KMS-11 (cell line): ENCODE data around the gene EVL.

ENCODE experiments used
- H2AFZ ChIP-seq: fragments of 200-600 bp; sonication (generic); 2 replicates; pipeline ENCODE4 v1.6.1; 2016; ENCODE audit warnings: antibody characterized with exemption, mixed run types, low read depth
- H3K27ac ChIP-seq: fragments of 200-600 bp; sonication (generic); 2 replicates; pipeline ENCODE4 v1.6.1; 2016; ENCODE audit warnings: mild to moderate bottlenecking, mixed run types
- H3K27me3 ChIP-seq: fragments of 200-600 bp; sonication (generic); 2 replicates; pipeline ENCODE4 v1.6.1; 2017; ENCODE audit warnings: mild to moderate bottlenecking, low read depth, mixed run types, moderate library complexity; ENCODE audit not compliant: insufficient read depth
- H3K36me3 ChIP-seq: fragments of 200-600 bp; sonication (generic); 2 replicates; pipeline ENCODE4 v1.6.1; 2017; ENCODE audit warnings: mild to moderate bottlenecking, mixed run types; ENCODE audit not compliant: insufficient read depth
- H3K4me1 ChIP-seq: fragments of 200-600 bp; sonication (generic); 2 replicates; pipeline ENCODE4 v1.6.1; 2016; ENCODE audit warnings: mild to moderate bottlenecking, low read depth, mixed run types; ENCODE audit not compliant: poor library complexity, severe bottlenecking
- H3K4me2 ChIP-seq: fragments of 200-600 bp; sonication (generic); 2 replicates; pipeline ENCODE4 v1.7.0; 2016; ENCODE audit warnings: mild to moderate bottlenecking, mixed run types
- H3K4me3 ChIP-seq: fragments of 200-600 bp; sonication (generic); IDR thresholded peaks from 2 replicates; pipeline ENCODE4 v1.6.1; 2017; ENCODE audit warnings: low read depth, low read length, mixed read lengths; ENCODE audit not compliant: insufficient read depth
- H3K79me2 ChIP-seq: fragments of 200-600 bp; sonication (generic); 2 replicates; pipeline ENCODE4 v1.6.1; 2016; ENCODE audit warnings: low read depth, mixed run types; ENCODE audit not compliant: insufficient read depth
- H3K9ac ChIP-seq: fragments of 200-600 bp; sonication (generic); 2 replicates; pipeline ENCODE4 v1.6.1; 2016; ENCODE audit warnings: mild to moderate bottlenecking, mixed run types
- H4K20me1 ChIP-seq: fragments of 200-600 bp; sonication (generic); 2 replicates; pipeline ENCODE4 v1.6.1; 2016; ENCODE audit warnings: mild to moderate bottlenecking, mixed run types; ENCODE audit not compliant: insufficient read depth
- TF ChIP-seq, protein P1 (sequence below): fragments of 200-600 bp; sonication (generic); conservative IDR thresholded peaks from 2 replicates; pipeline ENCODE4 v1.6.1; 2017; ENCODE audit warnings: low read depth, mild to moderate bottlenecking, antibody characterized with exemption, low read length, moderate library complexity, mixed read lengths

The EVL gene

DNA sequence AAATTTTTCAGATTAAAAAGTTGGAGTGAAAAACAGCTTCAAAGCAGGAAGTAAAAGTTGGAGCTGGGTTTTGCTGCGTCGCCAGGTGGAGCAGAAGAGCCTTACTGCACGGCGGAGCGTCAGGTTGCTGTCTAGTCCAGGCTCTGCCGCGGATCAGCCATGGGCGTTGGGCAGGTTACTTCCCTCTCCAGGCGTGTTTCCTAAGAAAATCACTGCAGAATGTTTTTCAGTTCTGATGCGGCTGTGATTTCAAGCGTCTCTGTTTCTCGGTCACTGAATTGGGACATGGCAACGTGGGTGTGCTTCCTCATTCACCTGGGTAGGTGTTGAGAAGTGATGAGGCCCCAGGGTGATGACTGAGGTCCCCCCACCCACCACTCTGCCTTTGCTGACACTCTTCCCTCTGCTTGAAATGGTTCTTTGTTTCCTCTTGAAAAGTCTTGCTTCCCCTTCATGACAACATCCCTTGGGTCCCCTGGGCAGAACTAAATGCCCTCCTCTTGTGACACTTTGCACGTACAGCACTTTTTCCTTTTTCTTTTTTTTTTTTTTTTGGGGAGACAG lies 7.6 kb downstream of the EVL start:
- no peaks in the 10 kb centered on the region for H3K27me3 ChIP-seq
- H3K4me3 ChIP-seq, result no peak overlapping the region
- TF ChIP-seq, protein P1, sequence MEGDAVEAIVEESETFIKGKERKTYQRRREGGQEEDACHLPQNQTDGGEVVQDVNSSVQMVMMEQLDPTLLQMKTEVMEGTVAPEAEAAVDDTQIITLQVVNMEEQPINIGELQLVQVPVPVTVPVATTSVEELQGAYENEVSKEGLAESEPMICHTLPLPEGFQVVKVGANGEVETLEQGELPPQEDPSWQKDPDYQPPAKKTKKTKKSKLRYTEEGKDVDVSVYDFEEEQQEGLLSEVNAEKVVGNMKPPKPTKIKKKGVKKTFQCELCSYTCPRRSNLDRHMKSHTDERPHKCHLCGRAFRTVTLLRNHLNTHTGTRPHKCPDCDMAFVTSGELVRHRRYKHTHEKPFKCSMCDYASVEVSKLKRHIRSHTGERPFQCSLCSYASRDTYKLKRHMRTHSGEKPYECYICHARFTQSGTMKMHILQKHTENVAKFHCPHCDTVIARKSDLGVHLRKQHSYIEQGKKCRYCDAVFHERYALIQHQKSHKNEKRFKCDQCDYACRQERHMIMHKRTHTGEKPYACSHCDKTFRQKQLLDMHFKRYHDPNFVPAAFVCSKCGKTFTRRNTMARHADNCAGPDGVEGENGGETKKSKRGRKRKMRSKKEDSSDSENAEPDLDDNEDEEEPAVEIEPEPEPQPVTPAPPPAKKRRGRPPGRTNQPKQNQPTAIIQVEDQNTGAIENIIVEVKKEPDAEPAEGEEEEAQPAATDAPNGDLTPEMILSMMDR, result no peak
- no peak overlapping the region for H3K4me2 ChIP-seq
- no peaks in the 10 kb centered on the region for H3K4me1 ChIP-seq
- no peak overlapping the region for H2AFZ ChIP-seq
- no peak overlapping the region for H3K9ac ChIP-seq
- H3K36me3 ChIP-seq, result no peaks in the 10 kb centered on the region
- H4K20me1 ChIP-seq, result no peaks in the 10 kb centered on the region
- H3K27ac ChIP-seq, result no peak overlapping the region
- H3K79me2 ChIP-seq, result no peaks in the 10 kb centered on the region

DNA sequence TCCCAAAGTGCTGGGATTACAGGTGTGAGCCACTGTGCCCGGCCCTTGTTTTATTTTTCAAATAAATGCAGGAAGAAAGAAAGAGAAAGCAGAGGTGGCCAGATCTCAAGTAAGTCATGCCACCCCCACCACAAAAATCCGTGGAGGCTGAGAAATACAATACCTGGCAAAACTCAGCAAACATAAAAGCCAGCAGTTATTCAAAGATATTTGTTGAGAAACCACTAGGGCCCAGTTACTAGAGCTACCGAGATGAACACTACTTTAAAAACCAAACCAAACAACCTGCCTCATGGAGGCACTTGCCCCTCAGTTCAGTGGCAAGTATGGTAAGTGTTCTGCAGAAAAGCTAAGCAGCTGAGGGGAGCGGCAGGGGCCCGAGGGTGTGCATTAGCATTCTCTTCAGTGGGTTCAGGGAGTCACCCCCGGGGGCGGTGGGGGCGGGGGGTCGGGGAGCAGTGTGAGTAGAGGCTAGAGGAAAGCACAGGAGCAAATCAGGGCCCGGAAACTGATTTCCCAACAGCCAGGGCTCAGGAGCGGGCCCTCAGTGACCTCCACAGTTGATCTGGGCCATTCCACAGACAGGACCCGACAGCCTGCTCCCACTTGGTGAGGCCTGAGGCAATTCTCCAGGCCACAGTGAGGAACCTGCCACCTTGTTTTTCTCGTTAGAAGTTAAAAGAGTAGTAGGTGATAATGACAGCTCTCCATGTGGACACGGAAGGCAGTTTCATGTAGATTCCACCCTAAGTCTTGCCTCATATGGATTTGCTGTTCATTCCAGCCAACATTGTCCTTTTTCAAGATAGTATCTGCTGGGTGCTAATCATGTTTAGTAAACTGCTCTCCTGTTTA lies 8.6 kb downstream of the EVL start:
- Histone ChIP-seq H3K79me2 (no peaks in the 10 kb centered on the region), H3K9ac (no peak overlapping the region)

DNA sequence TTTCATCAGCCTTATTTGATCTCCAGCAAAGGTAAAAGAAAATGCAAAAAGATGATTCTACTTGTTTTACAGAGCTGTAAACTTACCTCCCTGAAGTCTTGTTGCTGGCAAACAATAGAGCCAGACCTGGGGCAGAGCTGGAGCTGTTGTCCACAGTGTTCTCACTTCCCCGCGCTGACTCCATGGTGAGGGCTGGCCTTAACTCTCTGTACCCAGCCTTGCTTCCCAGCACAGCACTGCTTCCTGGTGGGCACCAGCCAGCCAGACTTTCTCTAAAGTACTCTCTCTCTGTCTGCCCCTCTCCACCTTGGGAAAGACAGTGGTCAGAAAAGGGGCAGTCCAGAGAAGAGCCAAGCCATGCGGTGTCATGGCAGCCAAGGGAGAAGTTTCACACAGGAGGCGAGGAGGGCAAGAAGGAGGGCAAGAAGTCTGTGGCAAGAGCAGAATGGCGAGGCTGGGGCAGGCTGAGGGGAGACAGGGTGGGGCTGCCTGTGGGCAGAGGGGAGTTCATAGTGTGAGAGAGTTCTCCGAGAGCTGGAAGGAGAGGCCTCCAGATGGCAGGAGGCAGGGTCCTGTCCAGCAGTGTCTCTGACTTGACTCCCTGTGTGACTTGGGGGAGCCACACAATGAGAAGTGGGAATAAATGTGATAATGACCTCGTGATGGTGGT lies 9.3 kb downstream of the EVL start:
- Histone ChIP-seq H3K9ac (no peak overlapping the region), H3K4me3 (no peak overlapping the region), H2AFZ (no peak overlapping the region), H3K4me2 (no peak overlapping the region), H3K27ac (no peak overlapping the region), H3K36me3 (no peaks in the 10 kb centered on the region), H3K79me2 (no peaks in the 10 kb centered on the region), H4K20me1 (no peaks in the 10 kb centered on the region), H3K4me1 (no peaks in the 10 kb centered on the region), H3K27me3 (no peaks in the 10 kb centered on the region)
- TF ChIP-seq, protein P1, result no peak

More for the DNA sequence above, 8.6 kb downstream of the EVL start:
- Histone ChIP-seq H3K27ac (no peak overlapping the region), H3K27me3 (no peaks in the 10 kb centered on the region), H2AFZ (no peak overlapping the region), H3K4me1 (no peaks in the 10 kb centered on the region), H4K20me1 (no peaks in the 10 kb centered on the region), H3K4me2 (no peak overlapping the region), H3K36me3 (no peaks in the 10 kb centered on the region), H3K4me3 (no peak overlapping the region)
- TF ChIP-seq, protein P1, result no peak

DNA sequence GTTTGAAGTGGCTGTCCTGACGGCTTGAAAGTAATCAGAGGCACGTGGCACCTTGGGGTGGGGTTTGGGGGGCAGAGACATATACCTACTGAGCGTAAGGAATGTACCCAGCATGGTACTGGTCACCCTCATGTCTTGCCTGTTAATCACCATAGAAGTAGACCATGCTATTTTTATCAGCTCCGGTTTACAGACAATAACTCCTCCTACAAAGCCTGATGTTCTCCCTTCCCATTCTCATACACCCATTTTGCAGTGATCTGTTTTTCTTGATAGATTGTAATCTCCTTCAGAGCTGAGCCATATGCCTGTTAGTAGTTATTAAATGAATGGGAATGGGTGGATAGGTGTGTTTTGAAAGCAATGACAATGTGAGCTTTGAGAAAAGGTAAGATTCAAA lies 10.5 kb downstream of the EVL start:
- Histone ChIP-seq H3K27ac (no peak overlapping the region), H3K4me2 (no peak overlapping the region), H2AFZ (no peak overlapping the region), H3K27me3 (no peaks in the 10 kb centered on the region), H3K79me2 (no peaks in the 10 kb centered on the region), H4K20me1 (no peaks in the 10 kb centered on the region), H3K9ac (no peak overlapping the region), H3K36me3 (no peaks in the 10 kb centered on the region), H3K4me3 (no peak overlapping the region), H3K4me1 (no peaks in the 10 kb centered on the region)
- TF ChIP-seq, protein P1, result no peak
